HG02973 (cell line): Measurements from ENCODE around the gene ABHD12.
A peak's percentile ranks its signal among the peaks of the same experiment; 100 is the strongest.
"Not testable (repeated sequence)": the region's sequence is repeated elsewhere in the genome, so short reads cannot be mapped to it uniquely, and the experiment has no call there.

ENCODE experiments used
- ATAC-seq: cut with Tn5 transposase; IDR thresholded peaks from one replicate; pipeline ENCODE4 v1.9.1; 2021; ENCODE audit warnings: moderate library complexity; ENCODE audit not compliant: unreplicated experiment

Gene ABHD12

GRCh38 chr20:25390538-25391528 is at the start of gene ABHD12:
ABHD12 (minus strand) TSS chr20:25390835; CDS start chr20:25390703, 132 bp downstream.
- ATAC-seq, result peak; percentile 93

- no peak for ATAC-seq
Observed at GRCh38 chr20:25439328-25439727, 48.7 kb upstream of the ABHD12 start.

GRCh38 chr20:25437153-25437581 is 46.5 kb upstream of the ABHD12 start:
- no peak for ATAC-seq

- no peak for ATAC-seq
Observed at GRCh38 chr20:25424536-25424935, 33.9 kb upstream of the ABHD12 start.

GRCh38 chr20:25422032-25422431 is 31.4 kb upstream of the ABHD12 start:
- no peak for ATAC-seq

- no peak for ATAC-seq
Observed at GRCh38 chr20:25421102-25421501, 30.5 kb upstream of the ABHD12 start.

GRCh38 chr20:25418776-25419175 is 28.1 kb upstream of the ABHD12 start:
- no peak for ATAC-seq

GRCh38 chr20:25408890-25409289 is 18.3 kb upstream of the ABHD12 start:
- no peak for ATAC-seq

GRCh38 chr20:25408170-25408547 is 17.5 kb upstream of the ABHD12 start:
- no peak for ATAC-seq

GRCh38 chr20:25407311-25408169 is 16.9 kb upstream of the ABHD12 start, which contains the start of gene GINS1:
GINS1 (plus strand) TSS chr20:25407673; CDS start chr20:25407821, 148 bp downstream.
- ATAC-seq, result peak; percentile 80

- ATAC-seq, result no peak
Observed at GRCh38 chr20:25402583-25402982, 11.9 kb upstream of the ABHD12 start.

- not testable (repeated sequence) for ATAC-seq
Observed at GRCh38 chr20:25400291-25400732, 9.7 kb upstream of the ABHD12 start.

- ATAC-seq, result no peak
Observed at GRCh38 chr20:25399037-25399430, 8.4 kb upstream of the ABHD12 start.

- ATAC-seq, result no peak
Observed at GRCh38 chr20:25398376-25399036, 7.9 kb upstream of the ABHD12 start.

GRCh38 chr20:25397821-25398220 is 7.2 kb upstream of the ABHD12 start:
- ATAC-seq, result no peak

GRCh38 chr20:25397096-25397495 is 6.5 kb upstream of the ABHD12 start:
- ATAC-seq, result no peak

- no peak for ATAC-seq
Observed at GRCh38 chr20:25394996-25395395, 4.4 kb upstream of the ABHD12 start.

- no peak for ATAC-seq
Observed at GRCh38 chr20:25394276-25394675, 3.6 kb upstream of the ABHD12 start.

- ATAC-seq, result peak; percentile 23
Observed at GRCh38 chr20:25389858-25390537, 637 bp downstream of the ABHD12 start.

- no peak for ATAC-seq
Observed at GRCh38 chr20:25389401-25389857, 1.2 kb downstream of the ABHD12 start.
